NCI-H460 (cell line): ENCODE results near the gene PPP2R5E. TPM values are rescaled to one million over a fixed set of nuclear protein-coding genes. Genes with fewer than 3 reads are reported as not detected.
"Not testable (repeated sequence)": the region's sequence is repeated elsewhere in the genome, so short reads cannot be mapped to it uniquely, and the experiment has no call there.

Experiments used
- DNase-seq: peaks from one replicate; pipeline ENCODE4 v3.0.0-alpha.2; 2016; ENCODE audit warnings: low read depth; ENCODE audit errors: extremely low read depth
- total RNA-seq: library from RNA; depleted of rRNA; stranded (reverse); fragments of >200 nt; shearing (Covaris generic); gene quantifications from 2 replicates; pipeline ENCODE4 v1.2.3, GENCODE V29; 2014

Gene PPP2R5E
- total RNA-seq, 1 experiment from 2014 or later, result 28.1 TPM

GRCh38 chr14:63392236-63392635 is 150.9 kb downstream of the PPP2R5E start:
- no peak for DNase-seq

DNA sequence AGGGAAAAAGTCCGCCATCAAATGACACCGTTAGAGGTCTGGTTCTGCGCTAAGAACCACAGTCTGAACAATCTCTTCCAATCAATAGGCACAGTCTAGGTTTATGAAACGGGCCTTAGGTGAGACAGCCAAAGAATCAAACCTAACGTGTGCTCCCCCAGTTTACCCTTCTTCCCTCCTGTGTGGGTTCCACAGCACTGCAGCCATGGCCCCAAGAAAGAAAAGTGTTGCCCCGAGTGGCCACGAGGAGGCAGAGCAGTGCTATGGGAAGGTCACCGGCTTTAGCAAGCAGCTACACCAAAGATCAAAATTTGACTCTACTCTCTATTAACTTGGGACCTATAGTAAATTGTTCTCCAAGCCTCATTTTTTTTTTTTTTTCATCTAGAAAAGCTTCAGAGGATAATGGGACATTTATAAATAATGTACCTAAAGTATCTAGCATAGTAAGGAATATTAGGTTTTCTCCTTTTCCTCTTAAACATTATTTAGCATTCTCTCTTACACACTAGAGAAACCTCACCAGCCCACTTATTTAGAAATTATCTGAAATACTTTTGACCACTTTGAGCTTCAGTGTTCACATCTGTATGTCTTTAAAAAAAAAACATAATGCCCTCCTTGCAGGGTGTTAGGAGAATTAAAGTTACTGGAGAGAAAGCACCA is 154.3 kb downstream of the PPP2R5E start:
- peak; percentile 43 for DNase-seq

GRCh38 chr14:63387711-63388110 is 155.5 kb downstream of the PPP2R5E start:
- DNase-seq, result no peak

DNA sequence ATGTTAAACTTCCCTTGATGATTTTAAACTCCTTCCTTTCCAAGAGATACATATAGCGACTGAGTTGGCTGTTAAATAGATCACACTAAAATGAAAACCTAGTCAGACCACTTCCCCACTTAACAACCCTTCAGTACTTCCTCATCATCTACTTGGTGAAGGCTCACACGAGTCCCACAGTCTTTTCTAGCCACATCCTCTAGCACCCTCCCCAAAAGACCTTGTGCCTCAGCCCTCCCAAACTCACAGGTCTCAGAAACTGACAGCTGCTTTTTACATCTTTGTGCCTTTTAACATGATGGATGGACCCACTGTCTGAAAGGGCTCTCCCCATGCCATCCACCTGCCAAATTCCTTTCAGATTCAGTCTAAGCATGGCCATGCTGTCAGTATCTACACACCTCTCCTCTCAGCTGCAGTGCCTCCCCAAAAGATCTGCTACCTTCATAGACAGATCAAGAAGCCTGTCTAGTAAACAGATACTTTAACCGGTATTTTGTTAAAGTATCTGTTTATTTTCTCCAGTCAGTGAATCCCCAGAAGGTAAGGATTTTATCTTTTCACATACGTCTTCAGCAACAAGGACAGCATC is 159.3 kb downstream of the PPP2R5E start:
- no peak for DNase-seq

- DNase-seq, result no peak
Observed at GRCh38 chr14:63378444-63378843, 164.7 kb downstream of the PPP2R5E start.

- peak; percentile 8 for DNase-seq
Observed at GRCh38 chr14:63375769-63376168, 167.4 kb downstream of the PPP2R5E start.

DNA sequence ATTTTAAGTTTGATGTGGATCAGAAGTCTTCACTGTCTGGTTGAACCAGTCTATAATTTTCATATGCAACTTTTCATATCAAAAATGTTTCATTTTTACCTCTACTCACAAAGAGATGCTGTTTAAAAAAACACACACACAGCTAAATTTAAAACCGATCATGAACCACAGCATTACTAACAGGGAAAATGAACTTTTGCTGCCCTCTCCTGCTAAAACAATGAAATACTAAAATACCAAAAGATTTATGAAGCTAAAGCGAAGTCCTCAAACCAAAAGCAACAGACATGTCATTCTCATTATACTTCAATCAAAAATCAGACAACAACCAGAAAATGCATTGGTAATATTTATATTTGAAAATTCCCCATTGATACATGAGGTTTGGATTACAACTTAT is 171.6 kb downstream of the PPP2R5E start:
- not testable (repeated sequence) for DNase-seq

- no peak for DNase-seq
Observed at GRCh38 chr14:63371033-63371432, 172.1 kb downstream of the PPP2R5E start.

- no peak for DNase-seq
Observed at GRCh38 chr14:63367742-63368364, 175.3 kb downstream of the PPP2R5E start.

GRCh38 chr14:63362389-63362819 is 180.8 kb downstream of the PPP2R5E start:
- no peak for DNase-seq

DNA sequence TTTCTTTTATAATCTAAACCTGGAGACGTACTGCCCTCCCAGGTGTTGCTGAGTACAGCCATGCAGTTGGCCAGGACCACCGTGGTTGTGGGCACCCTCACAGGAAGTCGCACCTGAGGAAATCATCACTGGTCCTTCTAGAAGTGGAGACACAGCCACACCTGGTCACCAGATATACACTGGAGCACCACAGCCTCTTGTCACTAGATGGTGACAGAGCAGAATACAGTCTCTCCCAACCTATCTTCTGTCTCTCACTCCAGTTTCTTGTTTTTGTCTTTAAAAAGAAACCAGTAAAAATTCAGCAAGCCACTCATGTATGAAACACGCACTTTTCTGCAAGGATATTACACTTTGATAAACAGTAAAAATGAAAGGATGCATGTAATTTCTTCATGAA is 181.4 kb downstream of the PPP2R5E start:
- DNase-seq, result no peak

GRCh38 chr14:63357841-63358240 is 185.3 kb downstream of the PPP2R5E start:
- no peak for DNase-seq

DNA sequence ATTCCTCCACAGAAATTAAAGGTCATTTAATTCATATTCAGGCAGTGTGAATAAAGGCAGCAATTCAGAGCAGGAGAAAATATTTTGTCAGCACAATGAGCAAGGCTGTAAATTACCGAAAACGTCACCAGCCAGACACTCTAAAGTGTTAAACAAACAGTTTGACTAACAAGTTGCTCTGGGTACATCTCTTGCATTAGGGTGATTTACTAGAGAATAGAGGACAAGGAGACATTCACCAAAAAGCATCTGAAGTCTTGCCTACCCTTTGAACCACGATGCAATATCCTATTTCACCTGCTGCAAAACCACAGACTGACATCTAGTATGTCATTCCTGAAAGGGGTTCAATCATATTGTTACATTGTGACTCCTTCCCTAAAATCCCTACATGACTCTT is 197.4 kb downstream of the PPP2R5E start:
- no peak for DNase-seq

DNA sequence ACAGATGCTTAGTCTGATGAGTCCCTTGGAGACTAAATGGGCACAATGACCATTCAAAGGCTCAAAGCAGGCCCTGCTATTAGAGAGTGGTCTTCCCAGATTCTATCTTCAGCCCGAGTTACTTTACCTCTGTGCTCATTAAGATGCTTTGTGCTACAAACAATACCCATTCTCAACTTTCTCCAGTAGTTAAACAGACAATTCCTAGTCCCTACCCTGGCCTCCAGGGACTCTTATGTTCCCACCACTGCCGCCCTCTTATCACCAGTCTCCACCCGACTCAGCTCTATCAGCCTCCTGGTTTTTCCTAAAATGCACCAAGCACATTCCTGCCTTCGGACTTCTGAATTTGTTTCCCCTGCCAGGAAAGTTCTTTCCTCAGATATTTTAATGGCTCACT is 198.8 kb downstream of the PPP2R5E start:
- DNase-seq, result no peak

DNA sequence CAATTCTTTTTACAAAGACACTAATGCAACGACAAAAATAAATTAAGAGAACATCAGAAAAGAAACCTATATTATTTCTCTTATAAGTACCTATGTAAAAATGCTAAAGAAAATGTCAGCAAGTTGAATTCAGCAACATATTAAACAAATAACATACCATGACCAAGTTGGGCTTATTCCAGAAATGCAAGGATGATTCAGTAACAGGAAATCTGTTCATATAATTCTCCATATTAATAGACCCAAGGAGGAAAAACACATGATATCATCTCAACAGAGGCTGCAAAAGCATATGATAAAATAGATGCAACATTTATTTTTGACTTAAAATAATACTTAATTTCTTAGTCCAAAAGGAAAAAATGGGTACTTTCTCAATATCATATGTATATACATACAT is 199.3 kb downstream of the PPP2R5E start:
- DNase-seq, result no peak

GRCh38 chr14:63342371-63342770 is 200.8 kb downstream of the PPP2R5E start:
- DNase-seq, result peak; percentile 43

DNA sequence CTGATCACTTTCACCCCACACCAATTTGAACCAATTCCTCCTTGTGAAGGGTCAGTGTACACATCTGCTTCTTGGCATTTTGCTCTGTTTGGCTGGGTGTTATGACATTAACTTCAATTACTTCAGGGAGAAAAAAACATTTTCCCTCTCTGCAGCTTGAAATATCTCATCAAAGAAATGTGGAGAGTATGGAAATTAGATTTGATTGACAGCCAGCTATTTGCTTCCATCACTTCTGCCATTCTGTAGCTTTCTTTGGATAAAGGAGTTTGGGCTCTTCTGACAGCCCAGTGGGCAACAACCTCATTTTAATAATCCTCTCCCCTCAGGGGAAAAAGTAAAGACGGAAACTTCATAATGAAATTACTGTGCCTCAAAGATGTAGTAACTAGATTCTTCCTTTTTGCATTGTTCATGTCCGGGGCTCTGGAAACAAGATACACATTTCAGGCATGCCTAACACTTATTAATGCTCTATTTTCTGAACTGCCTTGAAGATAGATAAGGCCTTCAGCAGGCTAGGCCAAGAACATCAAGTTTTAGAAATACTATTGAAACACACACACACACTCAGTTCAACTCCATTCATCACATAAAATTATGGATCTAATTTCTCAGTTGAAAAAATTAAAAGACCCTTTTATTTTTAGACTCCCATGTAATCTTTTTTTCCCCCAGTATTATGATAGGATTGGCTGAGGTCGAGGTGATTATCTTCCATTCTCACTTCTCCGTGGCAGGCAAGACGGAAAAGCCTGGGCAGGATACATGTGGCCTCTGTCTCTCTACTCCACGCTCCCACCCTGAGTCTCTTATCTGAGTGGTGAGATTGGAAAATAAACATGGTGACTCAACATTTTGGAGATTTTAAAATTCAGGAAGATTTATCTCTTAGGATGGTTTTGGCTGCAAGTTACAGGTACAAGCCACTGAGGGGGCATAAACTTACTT is 214.1 kb downstream of the PPP2R5E start:
- no peak for DNase-seq

DNA sequence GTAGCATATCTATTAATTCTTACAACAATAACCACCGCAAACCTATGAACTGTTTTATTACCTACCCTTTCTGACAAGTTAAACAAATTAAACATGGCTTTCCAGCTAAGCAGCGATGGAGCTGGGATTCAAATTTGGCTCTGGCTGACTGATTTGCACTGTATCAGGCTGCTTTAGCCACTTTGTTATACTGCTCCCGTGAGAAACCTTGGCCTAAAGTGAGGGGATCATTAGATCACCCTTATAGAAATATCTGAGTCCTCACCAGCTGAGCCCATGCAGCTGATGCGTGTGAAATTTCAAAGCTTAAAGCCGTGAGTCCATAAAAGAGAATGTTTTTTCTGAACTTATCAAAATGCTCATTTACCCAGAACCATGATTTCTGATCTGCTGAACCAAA is 216.3 kb downstream of the PPP2R5E start:
- DNase-seq, result no peak

DNA sequence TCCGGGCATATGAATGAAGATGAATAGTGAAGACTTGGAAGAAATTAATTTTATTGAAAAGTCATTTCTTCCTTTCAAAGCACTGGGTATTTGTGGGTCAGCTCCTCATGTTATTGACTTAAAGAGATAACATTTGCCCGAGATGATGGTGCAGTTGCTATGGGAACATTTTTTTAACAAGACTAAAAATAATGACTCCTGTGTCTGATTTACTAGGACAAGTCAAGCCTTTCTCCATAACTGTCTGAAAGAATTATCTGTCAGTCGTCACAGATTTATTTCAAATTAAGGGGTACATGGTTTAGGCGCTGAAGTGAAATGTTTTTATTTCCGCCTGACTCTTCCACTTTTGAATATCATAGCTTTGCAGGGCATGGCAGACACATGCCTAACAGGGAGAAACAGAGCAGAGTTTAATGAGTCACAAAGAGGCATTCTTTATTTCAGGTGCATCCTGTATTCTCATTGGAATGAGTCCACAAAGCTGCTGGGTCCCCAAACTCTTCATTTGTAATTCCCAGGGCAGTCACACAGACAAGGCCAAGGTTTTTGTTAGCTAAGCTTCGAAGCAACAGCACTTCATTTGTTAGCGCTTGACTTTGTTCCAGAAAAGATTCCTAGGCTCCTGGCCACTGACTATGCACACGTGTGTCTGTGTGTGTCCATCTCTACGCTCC is 220.1 kb downstream of the PPP2R5E start:
- DNase-seq, result no peak

- no peak for DNase-seq
Observed at GRCh38 chr14:63322472-63322871, 220.7 kb downstream of the PPP2R5E start.
